ENCODE data around the gene BRPF1.

DNA sequence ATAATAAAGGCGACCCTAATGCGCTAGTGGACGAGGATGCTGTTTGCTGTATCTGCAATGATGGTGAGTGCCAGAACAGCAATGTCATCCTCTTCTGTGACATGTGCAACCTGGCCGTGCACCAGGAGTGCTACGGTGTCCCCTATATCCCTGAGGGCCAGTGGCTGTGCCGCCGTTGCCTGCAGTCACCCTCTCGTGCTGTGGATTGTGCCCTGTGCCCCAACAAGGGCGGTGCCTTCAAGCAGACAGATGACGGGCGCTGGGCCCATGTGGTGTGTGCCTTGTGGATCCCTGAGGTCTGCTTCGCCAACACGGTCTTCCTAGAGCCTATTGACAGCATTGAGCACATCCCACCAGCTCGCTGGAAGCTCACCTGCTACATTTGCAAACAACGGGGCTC is 7.6 kb downstream of the BRPF1 start:
- TF ChIP-seq, protein P1, sequence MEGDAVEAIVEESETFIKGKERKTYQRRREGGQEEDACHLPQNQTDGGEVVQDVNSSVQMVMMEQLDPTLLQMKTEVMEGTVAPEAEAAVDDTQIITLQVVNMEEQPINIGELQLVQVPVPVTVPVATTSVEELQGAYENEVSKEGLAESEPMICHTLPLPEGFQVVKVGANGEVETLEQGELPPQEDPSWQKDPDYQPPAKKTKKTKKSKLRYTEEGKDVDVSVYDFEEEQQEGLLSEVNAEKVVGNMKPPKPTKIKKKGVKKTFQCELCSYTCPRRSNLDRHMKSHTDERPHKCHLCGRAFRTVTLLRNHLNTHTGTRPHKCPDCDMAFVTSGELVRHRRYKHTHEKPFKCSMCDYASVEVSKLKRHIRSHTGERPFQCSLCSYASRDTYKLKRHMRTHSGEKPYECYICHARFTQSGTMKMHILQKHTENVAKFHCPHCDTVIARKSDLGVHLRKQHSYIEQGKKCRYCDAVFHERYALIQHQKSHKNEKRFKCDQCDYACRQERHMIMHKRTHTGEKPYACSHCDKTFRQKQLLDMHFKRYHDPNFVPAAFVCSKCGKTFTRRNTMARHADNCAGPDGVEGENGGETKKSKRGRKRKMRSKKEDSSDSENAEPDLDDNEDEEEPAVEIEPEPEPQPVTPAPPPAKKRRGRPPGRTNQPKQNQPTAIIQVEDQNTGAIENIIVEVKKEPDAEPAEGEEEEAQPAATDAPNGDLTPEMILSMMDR (IDR thresholded peaks at IDR 0.05): no peak
- TF ChIP-seq POLR2A (IDR thresholded peaks at IDR 0.05): no peak

All from right lobe of liver (tissue), 4 donors.